Right lobe of liver (tissue), 4 donors: ENCODE results near the gene MPDZ.

Experiments
- CTCF ChIP-seq, 4 donors: fragments of 200-600 bp in 3 of 4; fragments of 450-650 bp in 1 of 4; IDR thresholded peaks; one replicate each; pipeline versions ENCODE4 v1.5.1 to v1.8.0; 2016 to 2022; ENCODE audit warnings: antibody characterized with exemption in 4 of 4, mild to moderate bottlenecking in 2 of 4
- POLR2A ChIP-seq: fragments of 450-650 bp; IDR thresholded peaks from one replicate; pipeline ENCODE4 v1.6.1; 2017; ENCODE audit warnings: antibody characterized with exemption, mild to moderate bottlenecking
- donor health status: DM: no; HTN: no; CAD: no.
- donor health status: DM: no; HTN: no; CAD: no.
- donor health status: DM: no; HTN: yes; CAD: no.

GRCh38 chr9:13175732-13176131, 103.8 kb downstream of the MPDZ start:
- peak; percentile 67 for TF ChIP-seq POLR2A
- no peak for TF ChIP-seq CTCF (IDR thresholded peaks at IDR 0.05)
